ENCODE data around the gene TMEM88.

TMEM88 gene

GRCh38 chr17:7875804-7876370, 21.0 kb downstream of the TMEM88 start:
- no peak for TF ChIP-seq CTCF (IDR thresholded peaks at IDR 0.05)

- TF ChIP-seq CTCF (IDR thresholded peaks at IDR 0.05), result no peak
Measured at GRCh38 chr17:7878234-7878633, 23.4 kb downstream of the TMEM88 start.

- no peak for TF ChIP-seq CTCF (IDR thresholded peaks at IDR 0.05)
Measured at GRCh38 chr17:7880076-7880868, 25.4 kb downstream of the TMEM88 start.

- no peak for TF ChIP-seq CTCF (IDR thresholded peaks at IDR 0.05)
Measured at GRCh38 chr17:7881276-7882054, 26.6 kb downstream of the TMEM88 start.

GRCh38 chr17:7882068-7882467, 27.2 kb downstream of the TMEM88 start:
- no peak for TF ChIP-seq CTCF (IDR thresholded peaks at IDR 0.05)

GRCh38 chr17:7882629-7883028, 27.8 kb downstream of the TMEM88 start:
- TF ChIP-seq CTCF (IDR thresholded peaks at IDR 0.05), result no peak

- no peak for TF ChIP-seq CTCF (IDR thresholded peaks at IDR 0.05)
Measured at GRCh38 chr17:7883781-7884386, 29.0 kb downstream of the TMEM88 start.
